ENCODE results near the gene FAM222A. TPM values are rescaled to one million over a fixed set of nuclear protein-coding genes. Genes with fewer than 3 reads are reported as not detected.

Gene FAM222A
- total RNA-seq, 1 donor from 2014 or later: 0.58 TPM

GRCh38 chr12:109741286-109741969, 27.8 kb downstream of the FAM222A start:
- DNase-seq (ENCODE audit: low read depth): no peak
- H3K4me3 ChIP-seq (ENCODE audit: low read depth, low read length): no peak overlapping the region
- peaks cover 6% of the 10 kb centered on the region for H3K27me3 ChIP-seq (ENCODE audit: control insufficient read depth, insufficient read depth, low read length)
- no peaks in the 10 kb centered on the region for H3K36me3 ChIP-seq (ENCODE audit: control insufficient read depth, insufficient read depth, low read length)
- TF ChIP-seq CTCF (IDR thresholded peaks at IDR 0.05; ENCODE audit: insufficient read depth, low read length, poor library complexity, severe bottlenecking): no peak

GRCh38 chr12:109741970-109742703, 28.5 kb downstream of the FAM222A start:
- Histone ChIP-seq H3K36me3 (ENCODE audit: control insufficient read depth, insufficient read depth, low read length) (no peaks in the 10 kb centered on the region), H3K27me3 (ENCODE audit: control insufficient read depth, insufficient read depth, low read length) (peaks cover 6% of the 10 kb centered on the region), H3K4me3 (ENCODE audit: low read depth, low read length) (no peak overlapping the region)
- no peak for TF ChIP-seq CTCF (IDR thresholded peaks at IDR 0.05; ENCODE audit: insufficient read depth, low read length, poor library complexity, severe bottlenecking)
- no peak for DNase-seq (ENCODE audit: low read depth)

- TF ChIP-seq CTCF (IDR thresholded peaks at IDR 0.05; ENCODE audit: insufficient read depth, low read length, poor library complexity, severe bottlenecking): no peak
- DNase-seq (ENCODE audit: low read depth): no peak
Measured at GRCh38 chr12:109743076-109743910, 29.7 kb downstream of the FAM222A start.

GRCh38 chr12:109744026-109744425, 30.4 kb downstream of the FAM222A start:
- DNase-seq (ENCODE audit: low read depth): no peak
- H3K36me3 ChIP-seq (ENCODE audit: control insufficient read depth, insufficient read depth, low read length): no peaks in the 10 kb centered on the region
- H3K27me3 ChIP-seq (ENCODE audit: control insufficient read depth, insufficient read depth, low read length): peaks cover 6% of the 10 kb centered on the region
- no peak for TF ChIP-seq CTCF (IDR thresholded peaks at IDR 0.05; ENCODE audit: insufficient read depth, low read length, poor library complexity, severe bottlenecking)
- H3K4me3 ChIP-seq (ENCODE audit: low read depth, low read length): no peak overlapping the region

More at GRCh38 chr12:109743076-109743910, 29.7 kb downstream of the FAM222A start:
- no peaks in the 10 kb centered on the region for H3K36me3 ChIP-seq (ENCODE audit: control insufficient read depth, insufficient read depth, low read length)
- H3K4me3 ChIP-seq (ENCODE audit: low read depth, low read length): no peak overlapping the region
- H3K27me3 ChIP-seq (ENCODE audit: control insufficient read depth, insufficient read depth, low read length): peaks cover 6% of the 10 kb centered on the region

GRCh38 chr12:109744986-109745942, 31.6 kb downstream of the FAM222A start:
- no peak for TF ChIP-seq CTCF (IDR thresholded peaks at IDR 0.05; ENCODE audit: insufficient read depth, low read length, poor library complexity, severe bottlenecking)
- H3K4me3 ChIP-seq (ENCODE audit: low read depth, low read length): no peak overlapping the region
- peaks cover 6% of the 10 kb centered on the region for H3K27me3 ChIP-seq (ENCODE audit: control insufficient read depth, insufficient read depth, low read length)
- DNase-seq (ENCODE audit: low read depth): no peak
- H3K36me3 ChIP-seq (ENCODE audit: control insufficient read depth, insufficient read depth, low read length): no peaks in the 10 kb centered on the region
